HG02885 (cell line): ENCODE results near the gene ACAN.

ENCODE experiments used
- ATAC-seq: cut with Tn5 transposase; IDR thresholded peaks from one replicate; pipeline ENCODE4 v1.9.1; 2021; ENCODE audit warnings: mild to moderate bottlenecking; ENCODE audit not compliant: unreplicated experiment, poor library complexity

Gene ACAN

GRCh38 chr15:88898736-88899135 lies 95.5 kb downstream of the ACAN start:
- ATAC-seq: no peak

GRCh38 chr15:88899251-88899650 lies 96.0 kb downstream of the ACAN start:
- ATAC-seq: no peak

GRCh38 chr15:88900309-88900981 lies 97.2 kb downstream of the ACAN start:
- no peak for ATAC-seq

- ATAC-seq: no peak
These were observed 97.8 kb downstream of the ACAN start for GRCh38 chr15:88900982-88901418.

GRCh38 chr15:88901508-88902220 lies 98.4 kb downstream of the ACAN start:
- ATAC-seq: no peak

- ATAC-seq: no peak
These were observed 99.1 kb downstream of the ACAN start for GRCh38 chr15:88902221-88902835.

GRCh38 chr15:88902846-88903245 lies 99.6 kb downstream of the ACAN start:
- no peak for ATAC-seq

GRCh38 chr15:88904257-88904623 lies 101.0 kb downstream of the ACAN start:
- no peak for ATAC-seq

GRCh38 chr15:88904624-88905327 lies 101.5 kb downstream of the ACAN start:
- ATAC-seq: peak; percentile 79

- no peak for ATAC-seq
These were observed 102.3 kb downstream of the ACAN start for GRCh38 chr15:88905576-88905975.

- no peak for ATAC-seq
These were observed 102.9 kb downstream of the ACAN start for GRCh38 chr15:88906130-88906529.

- ATAC-seq: no peak
These were observed 103.3 kb downstream of the ACAN start for GRCh38 chr15:88906551-88906950.

GRCh38 chr15:88907111-88907510 lies 103.9 kb downstream of the ACAN start:
- ATAC-seq: no peak

GRCh38 chr15:88908123-88908522 lies 104.9 kb downstream of the ACAN start:
- ATAC-seq: no peak

GRCh38 chr15:88908697-88909621 lies 105.7 kb downstream of the ACAN start:
- ATAC-seq: no peak

GRCh38 chr15:88909956-88910831 lies 107.0 kb downstream of the ACAN start:
- ATAC-seq: no peak

GRCh38 chr15:88911766-88912118 lies 108.5 kb downstream of the ACAN start:
- ATAC-seq: no peak

- ATAC-seq: no peak
These were observed 109.3 kb downstream of the ACAN start for GRCh38 chr15:88912500-88912921.
